ENCODE measurements around the gene TTYH3. TPM values are rescaled to one million over a fixed set of nuclear protein-coding genes. Genes with fewer than 3 reads are reported as not detected.

Gene TTYH3
- total RNA-seq, 1 experiment from 2014 or later: 278 TPM

DNA sequence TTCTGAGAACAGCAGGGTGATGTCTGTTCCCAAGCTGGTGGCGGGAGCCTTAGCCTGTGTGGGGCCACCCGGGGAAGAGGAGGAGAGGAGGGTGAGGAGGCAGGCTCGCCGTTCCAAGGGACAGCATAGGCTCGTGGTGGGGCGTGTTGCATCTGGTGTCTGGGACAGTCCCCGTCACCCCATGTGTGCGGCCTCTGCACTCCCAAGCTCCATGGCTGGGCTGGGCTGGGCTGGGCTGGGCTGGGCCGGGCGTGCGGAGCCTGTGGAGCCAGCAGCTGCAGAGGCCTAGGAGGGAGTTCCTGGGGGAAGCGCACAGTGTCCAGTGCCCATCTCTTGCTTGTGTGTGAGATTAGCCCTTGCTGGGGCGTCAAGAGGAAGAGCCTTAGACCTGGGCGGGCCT lies 20.9 kb upstream of the TTYH3 start:
- intact Hi-C loops (cut with micrococcal nuclease; ENCODE audit: unreplicated experiment): no loop called here
- ChIA-PET POLR2A (no interaction called here), CTCF (no interaction called here)
- no peaks in the 10 kb centered on the region for H3K36me3 ChIP-seq (ENCODE audit: control insufficient read depth, insufficient read depth, low read length)
- 0 out of 2 replicates have a peak, but pooled peaks have one; percentile 15 for ATAC-seq
- in situ Hi-C loops (cut with HindIII; ENCODE audit: low pct_unique_long_range_greater_than_20kb, low sequenced_read_pairs): no loop called here
- H3K27ac ChIP-seq (ENCODE audit: low read length): no peak overlapping the region
- no peak for TF ChIP-seq SIN3A (IDR thresholded peaks at IDR 0.05; ENCODE audit: borderline replicate concordance, insufficient read depth, low read depth, low read length)
- no peak for TF ChIP-seq TCF7L2 (IDR thresholded peaks at IDR 0.05; ENCODE audit: low read depth, low read length)
- TF ChIP-seq, protein P1, sequence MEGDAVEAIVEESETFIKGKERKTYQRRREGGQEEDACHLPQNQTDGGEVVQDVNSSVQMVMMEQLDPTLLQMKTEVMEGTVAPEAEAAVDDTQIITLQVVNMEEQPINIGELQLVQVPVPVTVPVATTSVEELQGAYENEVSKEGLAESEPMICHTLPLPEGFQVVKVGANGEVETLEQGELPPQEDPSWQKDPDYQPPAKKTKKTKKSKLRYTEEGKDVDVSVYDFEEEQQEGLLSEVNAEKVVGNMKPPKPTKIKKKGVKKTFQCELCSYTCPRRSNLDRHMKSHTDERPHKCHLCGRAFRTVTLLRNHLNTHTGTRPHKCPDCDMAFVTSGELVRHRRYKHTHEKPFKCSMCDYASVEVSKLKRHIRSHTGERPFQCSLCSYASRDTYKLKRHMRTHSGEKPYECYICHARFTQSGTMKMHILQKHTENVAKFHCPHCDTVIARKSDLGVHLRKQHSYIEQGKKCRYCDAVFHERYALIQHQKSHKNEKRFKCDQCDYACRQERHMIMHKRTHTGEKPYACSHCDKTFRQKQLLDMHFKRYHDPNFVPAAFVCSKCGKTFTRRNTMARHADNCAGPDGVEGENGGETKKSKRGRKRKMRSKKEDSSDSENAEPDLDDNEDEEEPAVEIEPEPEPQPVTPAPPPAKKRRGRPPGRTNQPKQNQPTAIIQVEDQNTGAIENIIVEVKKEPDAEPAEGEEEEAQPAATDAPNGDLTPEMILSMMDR (IDR thresholded peaks at IDR 0.05): no peak
- no peak for TF ChIP-seq POLR2AphosphoS5 (IDR thresholded peaks at IDR 0.05; ENCODE audit: low read depth, low read length)
- TF ChIP-seq, protein P2, sequence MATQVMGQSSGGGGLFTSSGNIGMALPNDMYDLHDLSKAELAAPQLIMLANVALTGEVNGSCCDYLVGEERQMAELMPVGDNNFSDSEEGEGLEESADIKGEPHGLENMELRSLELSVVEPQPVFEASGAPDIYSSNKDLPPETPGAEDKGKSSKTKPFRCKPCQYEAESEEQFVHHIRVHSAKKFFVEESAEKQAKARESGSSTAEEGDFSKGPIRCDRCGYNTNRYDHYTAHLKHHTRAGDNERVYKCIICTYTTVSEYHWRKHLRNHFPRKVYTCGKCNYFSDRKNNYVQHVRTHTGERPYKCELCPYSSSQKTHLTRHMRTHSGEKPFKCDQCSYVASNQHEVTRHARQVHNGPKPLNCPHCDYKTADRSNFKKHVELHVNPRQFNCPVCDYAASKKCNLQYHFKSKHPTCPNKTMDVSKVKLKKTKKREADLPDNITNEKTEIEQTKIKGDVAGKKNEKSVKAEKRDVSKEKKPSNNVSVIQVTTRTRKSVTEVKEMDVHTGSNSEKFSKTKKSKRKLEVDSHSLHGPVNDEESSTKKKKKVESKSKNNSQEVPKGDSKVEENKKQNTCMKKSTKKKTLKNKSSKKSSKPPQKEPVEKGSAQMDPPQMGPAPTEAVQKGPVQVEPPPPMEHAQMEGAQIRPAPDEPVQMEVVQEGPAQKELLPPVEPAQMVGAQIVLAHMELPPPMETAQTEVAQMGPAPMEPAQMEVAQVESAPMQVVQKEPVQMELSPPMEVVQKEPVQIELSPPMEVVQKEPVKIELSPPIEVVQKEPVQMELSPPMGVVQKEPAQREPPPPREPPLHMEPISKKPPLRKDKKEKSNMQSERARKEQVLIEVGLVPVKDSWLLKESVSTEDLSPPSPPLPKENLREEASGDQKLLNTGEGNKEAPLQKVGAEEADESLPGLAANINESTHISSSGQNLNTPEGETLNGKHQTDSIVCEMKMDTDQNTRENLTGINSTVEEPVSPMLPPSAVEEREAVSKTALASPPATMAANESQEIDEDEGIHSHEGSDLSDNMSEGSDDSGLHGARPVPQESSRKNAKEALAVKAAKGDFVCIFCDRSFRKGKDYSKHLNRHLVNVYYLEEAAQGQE (IDR thresholded peaks at IDR 0.05; ENCODE audit: insufficient read depth in 1 of 2, low read depth in 2 of 2, low read length in 1 of 2): no peak
- no peak overlapping the region for H3K4me3 ChIP-seq (ENCODE audit: low read depth in 2 of 2, low read length in 2 of 2)
- DNase-seq (ENCODE audit: low read depth, low spot score): no peak
- no peaks in the 10 kb centered on the region for H3K9me3 ChIP-seq (ENCODE audit: control insufficient read depth, insufficient read depth, low read depth, low read length)
- BruUV-seq (replicated peaks): no TSS peak
- no peaks in the 10 kb centered on the region for H3K27me3 ChIP-seq (ENCODE audit: control insufficient read depth, insufficient read depth, low read length)
- H3K4me1 ChIP-seq (ENCODE audit: control insufficient read depth, insufficient read depth, low read length): no peaks in the 10 kb centered on the region; the same call in 1 of the 2 replicates

DNA sequence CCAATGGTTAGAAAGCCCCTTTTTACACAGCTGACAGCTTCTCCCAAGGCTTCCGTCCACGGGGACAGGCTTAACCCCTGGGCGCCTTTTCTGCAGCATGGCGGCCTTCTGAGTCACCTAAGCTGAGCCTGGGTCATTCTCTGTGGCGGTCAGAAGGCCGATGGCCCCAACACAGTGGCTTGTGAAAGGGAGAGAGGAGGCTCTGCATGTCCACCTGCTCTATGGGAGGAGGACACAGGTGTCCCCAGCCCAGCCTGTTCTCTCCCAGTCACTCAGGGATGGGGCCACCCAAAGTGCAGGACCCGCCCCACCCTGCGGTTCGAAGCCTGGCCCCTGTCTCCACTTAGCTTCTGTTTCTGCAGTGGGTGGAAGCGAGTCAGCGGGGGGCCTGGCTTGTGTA lies 20.4 kb upstream of the TTYH3 start:
- H3K36me3 ChIP-seq (ENCODE audit: control insufficient read depth, insufficient read depth, low read length): no peaks in the 10 kb centered on the region
- POLR2A ChIA-PET: no interaction called here
- no peak for DNase-seq (ENCODE audit: low read depth, low spot score)
- no peaks in the 10 kb centered on the region for H3K27me3 ChIP-seq (ENCODE audit: control insufficient read depth, insufficient read depth, low read length)
- intact Hi-C loops (cut with micrococcal nuclease; ENCODE audit: unreplicated experiment): no loop called here
- TF ChIP-seq POLR2AphosphoS5 (IDR thresholded peaks at IDR 0.05; ENCODE audit: low read depth, low read length): no peak
- TF ChIP-seq TCF7L2 (IDR thresholded peaks at IDR 0.05; ENCODE audit: low read depth, low read length): no peak
- TF ChIP-seq SIN3A (IDR thresholded peaks at IDR 0.05; ENCODE audit: borderline replicate concordance, insufficient read depth, low read depth, low read length): no peak
- TF ChIP-seq, protein P1 (IDR thresholded peaks at IDR 0.05): no peak
- TF ChIP-seq, protein P2 (IDR thresholded peaks at IDR 0.05; ENCODE audit: insufficient read depth in 1 of 2, low read depth in 2 of 2, low read length in 1 of 2): no peak
- H3K4me3 ChIP-seq (ENCODE audit: low read depth in 2 of 2, low read length in 2 of 2): no peak overlapping the region
- no peak for ATAC-seq
- no peaks in the 10 kb centered on the region for H3K9me3 ChIP-seq (ENCODE audit: control insufficient read depth, insufficient read depth, low read depth, low read length)
- CTCF ChIA-PET: no interaction called here
- no peaks in the 10 kb centered on the region; the same call in 1 of the 2 replicates for H3K4me1 ChIP-seq (ENCODE audit: control insufficient read depth, insufficient read depth, low read length)
- no peak overlapping the region for H3K27ac ChIP-seq (ENCODE audit: low read length)
- BruUV-seq (replicated peaks): no TSS peak
- in situ Hi-C loops (cut with HindIII; ENCODE audit: low pct_unique_long_range_greater_than_20kb, low sequenced_read_pairs): no loop called here

Data from Panc1 (cell line).